PC-3 (cell line): ENCODE data around the gene CARD10.

Experiments used
- EZH2 ChIP-seq: fragments of 300-600 bp; sonication (generic); IDR thresholded peaks from one replicate; pipeline ENCODE4 v1.6.1; 2017; ENCODE audit warnings: antibody characterized with exemption, mild to moderate bottlenecking, low read length; ENCODE audit not compliant: unreplicated experiment
- TF ChIP-seq, protein P1 (sequence below): fragments of 300-600 bp; sonication (generic); conservative IDR thresholded peaks from 2 replicates; pipeline ENCODE4 v1.5.1; 2017; ENCODE audit warnings: antibody characterized with exemption, low read depth, mild to moderate bottlenecking, low read length

DNA sequence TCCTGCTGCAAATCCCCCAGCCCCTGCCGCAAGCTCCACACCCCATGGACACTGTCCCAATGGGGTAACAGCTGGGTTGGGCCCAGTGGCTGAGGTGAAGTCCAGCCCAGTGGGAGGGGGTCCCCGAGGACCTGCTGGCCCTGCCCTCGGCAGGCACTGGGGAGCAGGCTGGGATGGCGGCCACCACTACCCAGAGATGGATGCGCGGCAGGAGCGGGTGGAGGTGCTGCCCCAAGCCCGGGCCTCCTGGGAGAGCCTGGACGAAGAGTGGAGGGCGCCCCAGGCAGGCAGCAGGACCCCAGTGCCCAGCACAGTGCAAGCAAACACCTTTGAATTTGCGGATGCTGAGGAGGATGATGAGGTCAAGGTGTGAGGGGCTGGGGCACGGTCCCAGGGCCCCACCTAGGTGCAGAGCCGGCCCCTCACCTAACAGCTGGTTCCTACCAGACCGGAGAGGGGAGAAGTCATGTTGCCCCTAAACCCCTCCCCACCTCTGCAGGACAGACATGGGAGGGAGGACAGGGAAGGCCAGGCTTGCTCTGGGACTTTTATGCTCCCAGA lies 49.3 kb upstream of the CARD10 start:
- TF ChIP-seq, protein P1, sequence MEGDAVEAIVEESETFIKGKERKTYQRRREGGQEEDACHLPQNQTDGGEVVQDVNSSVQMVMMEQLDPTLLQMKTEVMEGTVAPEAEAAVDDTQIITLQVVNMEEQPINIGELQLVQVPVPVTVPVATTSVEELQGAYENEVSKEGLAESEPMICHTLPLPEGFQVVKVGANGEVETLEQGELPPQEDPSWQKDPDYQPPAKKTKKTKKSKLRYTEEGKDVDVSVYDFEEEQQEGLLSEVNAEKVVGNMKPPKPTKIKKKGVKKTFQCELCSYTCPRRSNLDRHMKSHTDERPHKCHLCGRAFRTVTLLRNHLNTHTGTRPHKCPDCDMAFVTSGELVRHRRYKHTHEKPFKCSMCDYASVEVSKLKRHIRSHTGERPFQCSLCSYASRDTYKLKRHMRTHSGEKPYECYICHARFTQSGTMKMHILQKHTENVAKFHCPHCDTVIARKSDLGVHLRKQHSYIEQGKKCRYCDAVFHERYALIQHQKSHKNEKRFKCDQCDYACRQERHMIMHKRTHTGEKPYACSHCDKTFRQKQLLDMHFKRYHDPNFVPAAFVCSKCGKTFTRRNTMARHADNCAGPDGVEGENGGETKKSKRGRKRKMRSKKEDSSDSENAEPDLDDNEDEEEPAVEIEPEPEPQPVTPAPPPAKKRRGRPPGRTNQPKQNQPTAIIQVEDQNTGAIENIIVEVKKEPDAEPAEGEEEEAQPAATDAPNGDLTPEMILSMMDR, result no peak
- no peak for TF ChIP-seq EZH2
